H1 (cell line): ENCODE data around the gene ACYP2. TPM values are rescaled to one million over a fixed set of nuclear protein-coding genes. Genes with fewer than 3 reads are reported as not detected.

Experiments
- CTCF ChIA-PET: fragments of 300-600 bp; sonication (Branson Sonifier 250); formaldehyde crosslinking; loops from one replicate; lab custom pipeline; 2021; ENCODE audit not compliant: partially characterized antibody; lab: Charles Lee
- POLR2A ChIA-PET: fragments of 300-600 bp; sonication (Branson Sonifier 250); formaldehyde crosslinking; loops from one replicate; lab custom pipeline; 2021; ENCODE audit warnings: inconsistent platforms; ENCODE audit not compliant: partially characterized antibody; lab: Charles Lee
- DNase-seq, 2 experiments: peaks; one replicate each; pipeline versions ENCODE4 v3.0.0 to v3.0.0-alpha.2; 2010 to 2022; ENCODE audit warnings: low spot score in 2 of 2, low read depth in 1 of 2, mixed read lengths in 1 of 2
- FAIRE-seq: peaks from 2 replicates; lab custom pipeline; 2011; peaks lifted over from hg19 to GRCh38; lab: Jason Lieb, UNC
- H2AFZ ChIP-seq: 2 replicates; pipeline ENCODE4 v1.8.1; 2012; ENCODE audit warnings: low read length, inconsistent platforms
- H2AK5ac ChIP-seq: 2 replicates; pipeline ENCODE4 v1.6.1; 2013; ENCODE audit warnings: low read depth, low read length
- H2BK120ac ChIP-seq: replicated peaks from 2 replicates; pipeline ENCODE3; 2013; ENCODE audit warnings: low read depth, low read length, inconsistent platforms
- H2BK12ac ChIP-seq: 2 replicates; pipeline ENCODE4 v1.6.1; 2013; ENCODE audit warnings: low read depth, low read length
- H2BK15ac ChIP-seq: 2 replicates; pipeline ENCODE4 v1.6.1; 2013; ENCODE audit warnings: low read length
- H2BK20ac ChIP-seq: 2 replicates; pipeline ENCODE4 v1.6.1; 2013; ENCODE audit warnings: low read length
- H2BK5ac ChIP-seq: 2 replicates; pipeline ENCODE4 v1.6.1; 2013; ENCODE audit warnings: low read depth, low read length
- H3K14ac ChIP-seq: 2 replicates; pipeline ENCODE4 v1.6.1; 2013; ENCODE audit warnings: inconsistent platforms; ENCODE audit not compliant: insufficient read length
- H3K18ac ChIP-seq: 2 replicates; pipeline ENCODE4 v1.6.1; 2013; ENCODE audit warnings: low read length; ENCODE audit errors: extremely low read depth
- H3K23ac ChIP-seq: 2 replicates; pipeline ENCODE4 v1.6.1; 2013; ENCODE audit warnings: inconsistent platforms; ENCODE audit not compliant: insufficient read length
- H3K23me2 ChIP-seq: 2 replicates; pipeline ENCODE4 v1.6.1; 2013; ENCODE audit warnings: low read depth, low read length
- H3K27ac ChIP-seq: 2 replicates; pipeline ENCODE4 v1.6.1; 2011; ENCODE audit warnings: low read depth, low read length, inconsistent platforms
- H3K27me3 ChIP-seq, 4 experiments: replicated peaks in 1 of 4; 1 replicate in 1 of 4; 2 replicates in 3 of 4; pipeline versions ENCODE4 v1.6.1 to v1.8.1; 2011 to 2013; ENCODE audit warnings: low read length in 3 of 4, mild to moderate bottlenecking in 3 of 4, inconsistent platforms in 2 of 4, mixed read lengths in 2 of 4, moderate library complexity in 1 of 4; ENCODE audit not compliant: control insufficient read depth in 3 of 4, insufficient read depth in 3 of 4; ENCODE audit errors: extremely low read depth in 1 of 4
- H3K36me3 ChIP-seq, 4 experiments: 2 replicates each; pipeline versions ENCODE4 v1.6.1 to v1.8.1; 2011 to 2013; ENCODE audit warnings: mild to moderate bottlenecking in 4 of 4, low read length in 3 of 4, moderate library complexity in 2 of 4, control low read depth in 1 of 4, inconsistent platforms in 1 of 4; ENCODE audit not compliant: insufficient read depth in 4 of 4, control insufficient read depth in 2 of 4
- H3K4ac ChIP-seq: replicated peaks from 2 replicates; pipeline ENCODE3; 2013; ENCODE audit warnings: low read length, low read depth, mixed read lengths, inconsistent platforms; ENCODE audit not compliant: insufficient read length
- H3K4me1 ChIP-seq, 4 experiments: replicated peaks in 1 of 4; 1 replicate in 1 of 4; 2 replicates in 3 of 4; pipeline versions ENCODE4 v1.6.1 to v1.8.1; 2011 to 2013; ENCODE audit warnings: low read length in 3 of 4, inconsistent platforms in 2 of 4, mixed read lengths in 1 of 4; ENCODE audit not compliant: insufficient read depth in 4 of 4, control insufficient read depth in 3 of 4
- H3K4me2 ChIP-seq, 2 experiments: 2 replicates each; pipeline versions ENCODE4 v1.6.1 to v1.8.1; 2011 to 2013; ENCODE audit warnings: low read depth in 2 of 2, low read length in 2 of 2, control low read depth in 1 of 2, inconsistent platforms in 1 of 2, mild to moderate bottlenecking in 1 of 2; ENCODE audit not compliant: insufficient read depth in 1 of 2
- H3K4me3 ChIP-seq, 4 experiments: fragments of 200-600, 300-600 bp in 1 of 4; sonication (generic), shearing (Covaris generic), sonication (Bioruptor Twin) in 1 of 4; 2 replicates each; pipeline versions ENCODE4 v1.5.1 to v1.8.1; 2011 to 2016; ENCODE audit warnings: low read length in 4 of 4, low read depth in 3 of 4, control low read depth in 2 of 4, inconsistent platforms in 2 of 4, mild to moderate bottlenecking in 2 of 4, mixed read lengths in 1 of 4, moderate library complexity in 1 of 4; ENCODE audit not compliant: insufficient read depth in 2 of 4; ENCODE audit errors: extremely low read depth in 1 of 4
- H3K56ac ChIP-seq: replicated peaks from 2 replicates; pipeline ENCODE3; 2013; ENCODE audit warnings: low read depth, mild to moderate bottlenecking, mixed read lengths, low read length, inconsistent platforms; ENCODE audit not compliant: insufficient read length
- H3K79me1 ChIP-seq: 2 replicates; pipeline ENCODE4 v1.6.1; 2013; ENCODE audit warnings: low read depth, low read length, control low read depth
- H3K79me2 ChIP-seq, 2 experiments: 2 replicates each; pipeline versions ENCODE4 v1.6.1 to v1.8.1; 2012 to 2013; ENCODE audit warnings: low read length in 2 of 2, mild to moderate bottlenecking in 2 of 2, inconsistent platforms in 1 of 2; ENCODE audit not compliant: insufficient read depth in 2 of 2, control insufficient read depth in 1 of 2
- H3K9ac ChIP-seq, 4 experiments: replicated peaks in 1 of 4; 1 replicate in 1 of 4; 2 replicates in 3 of 4; pipeline versions ENCODE4 v1.6.1 to v1.8.1; 2011 to 2013; ENCODE audit warnings: low read depth in 3 of 4, low read length in 3 of 4, control low read depth in 2 of 4, mild to moderate bottlenecking in 2 of 4, moderate library complexity in 2 of 4, inconsistent platforms in 1 of 4; ENCODE audit errors: extremely low read depth in 1 of 4
- H3K9me3 ChIP-seq, 2 experiments: 2 replicates each; pipeline versions ENCODE4 v1.6.1 to v1.8.1; 2012 to 2013; ENCODE audit warnings: mild to moderate bottlenecking in 2 of 2, moderate library complexity in 2 of 2, control low read depth in 1 of 2, inconsistent platforms in 1 of 2, low read depth in 1 of 2, low read length in 1 of 2, mixed read lengths in 1 of 2; ENCODE audit not compliant: insufficient read depth in 2 of 2
- H4K20me1 ChIP-seq, 2 experiments: replicated peaks in 1 of 2; 2 replicates each; pipeline versions ENCODE3 to v1.8.1; 2011 to 2013; ENCODE audit warnings: inconsistent platforms in 2 of 2, low read length in 2 of 2, mild to moderate bottlenecking in 1 of 2; ENCODE audit not compliant: insufficient read depth in 2 of 2, control insufficient read depth in 1 of 2
- H4K5ac ChIP-seq: 2 replicates; pipeline ENCODE4 v1.6.1; 2013; ENCODE audit warnings: low read length, low read depth, mixed read lengths, inconsistent platforms; ENCODE audit not compliant: insufficient read length
- H4K8ac ChIP-seq: 2 replicates; pipeline ENCODE4 v1.8.0; 2013; ENCODE audit warnings: mild to moderate bottlenecking, moderate library complexity, low read length, inconsistent platforms; ENCODE audit not compliant: insufficient read depth; ENCODE audit errors: extremely low read depth
- H4K91ac ChIP-seq: replicated peaks from 2 replicates; pipeline ENCODE3; 2013; ENCODE audit warnings: low read length, mixed read lengths, inconsistent platforms; ENCODE audit not compliant: insufficient read length
- ATF3 ChIP-seq: IDR thresholded peaks from 2 replicates; pipeline ENCODE4 v1.6.1; 2011; ENCODE audit warnings: low read depth, mild to moderate bottlenecking, low read length; ENCODE audit not compliant: insufficient read depth
- CEBPB ChIP-seq: IDR thresholded peaks from 2 replicates; pipeline ENCODE4 v1.6.1; 2012; ENCODE audit warnings: low read depth, low read length
- CHD2 ChIP-seq: IDR thresholded peaks from 2 replicates; pipeline ENCODE4 v1.6.1; 2012; ENCODE audit warnings: low read length, improper control_type of control experiment
- FOSL1 ChIP-seq: IDR thresholded peaks from 2 replicates; pipeline ENCODE4 v1.6.1; 2011; ENCODE audit warnings: mild to moderate bottlenecking, low read depth, low read length, moderate library complexity; ENCODE audit not compliant: insufficient read depth
- GABPA ChIP-seq: IDR thresholded peaks from 2 replicates; pipeline ENCODE4 v1.6.1; 2011; ENCODE audit warnings: mild to moderate bottlenecking, low read length, moderate library complexity, borderline replicate concordance; ENCODE audit not compliant: insufficient read depth
- HDAC2 ChIP-seq, 2 experiments: fragments of 300-600 bp in 1 of 2; sonication (generic) in 1 of 2; IDR thresholded peaks; 2 replicates each; pipeline ENCODE4 v1.6.1; 2011 to 2012; ENCODE audit warnings: low read depth in 2 of 2, low read length in 2 of 2, mild to moderate bottlenecking in 2 of 2, moderate library complexity in 2 of 2, borderline replicate concordance in 1 of 2, inconsistent platforms in 1 of 2
- HDAC6 ChIP-seq: IDR thresholded peaks from one replicate; pipeline ENCODE4 v1.7.1; 2012; ENCODE audit warnings: low read depth, mild to moderate bottlenecking, inconsistent platforms, low read length, moderate library complexity
- JUN ChIP-seq: IDR thresholded peaks from 2 replicates; pipeline ENCODE4 v1.6.1; 2011; ENCODE audit warnings: low read depth, mild to moderate bottlenecking, improper control_type of control experiment, low read length
- NRF1 ChIP-seq: IDR thresholded peaks from 2 replicates; pipeline ENCODE4 v1.6.1; 2011; ENCODE audit warnings: mild to moderate bottlenecking, low read depth, low read length, improper control_type of control experiment
- POLR2AphosphoS5 ChIP-seq: IDR thresholded peaks from 2 replicates; pipeline ENCODE4 v1.6.1; 2011; ENCODE audit warnings: low read depth, low read length
- RNF2 ChIP-seq: fragments of 200-900, 300-1000 bp; sonication (generic); IDR thresholded peaks from 2 replicates; pipeline ENCODE4 v1.7.1; 2016; ENCODE audit warnings: borderline replicate concordance, low read depth, mild to moderate bottlenecking, antibody characterized with exemption, low read length; ENCODE audit not compliant: poor library complexity, severe bottlenecking; ENCODE audit errors: missing control alignments
- SIX5 ChIP-seq: IDR thresholded peaks from 2 replicates; pipeline ENCODE4 v1.6.1; 2011; ENCODE audit warnings: mild to moderate bottlenecking, low read depth, low read length
- TAF7 ChIP-seq: optimal IDR thresholded peaks from 2 replicates; pipeline ENCODE3; 2011; ENCODE audit warnings: low read depth, mild to moderate bottlenecking, inconsistent platforms, low read length, moderate library complexity, borderline replicate concordance
- TEAD4 ChIP-seq: IDR thresholded peaks from 2 replicates; pipeline ENCODE4 v1.6.1; 2012; ENCODE audit warnings: low read depth, low read length, inconsistent platforms, mixed read lengths
- WGBS, 2 experiments: shearing (Covaris generic) in 1 of 2; methylation state at CpG; one replicate each; pipeline versions ENCODE4 v1.1.6 to v1.1.7; 2013 to 2015; ENCODE audit warnings: low lambda C conversion rate in 2 of 2, mixed read lengths in 2 of 2, inconsistent platforms in 1 of 2, low coverage in 1 of 2, missing lambda C conversion rate in 1 of 2; ENCODE audit not compliant: insufficient replicate concordance in 2 of 2, insufficient coverage in 1 of 2, insufficient read length in 1 of 2; ENCODE audit errors: extremely low coverage in 1 of 2, missing lambda C conversion rate in 1 of 2; 5-methylcytosine and 5-hydroxymethylcytosine counted together
- polyA plus RNA-seq, 7 experiments: library from polyadenylated mRNA; depleted of rRNA in 3 of 7; stranded (reverse) in 5 of 7; unstranded in 2 of 7; fragments of >200 nt in 5 of 7; fragments of 200-250 nt in 2 of 7; gene quantifications; 1 replicate in 5 of 7; 2 replicates in 1 of 7; 4 replicates in 1 of 7; pipeline versions ENCODE4 v1.2.1 to v1.2.3, GENCODE V29; 2011 to 2013; ENCODE audit warnings: missing spikeins in 2 of 7, mixed read lengths in 2 of 7
- total RNA-seq: library from RNA; stranded (reverse); fragmentation: NEBNext Ultra II Directional; extraction: Animal tissue kit (Norgen Biotek cat#: 25700); gene quantifications from 2 replicates; pipeline ENCODE4 v1.2.1, GENCODE V29; 2021

ACYP2 gene
- total and polyA plus RNA-seq, 2 of the 8 experiments (the other 6 are each of a cell fraction or from before 2014, with no cell fraction given) = 3.4 to 4.4 TPM

- ChIA-PET POLR2A (no interaction called here), CTCF (no interaction called here)
- Histone ChIP-seq H3K4ac (no peak overlapping the region), H3K4me1 (no peaks in the 10 kb centered on the region), H2AFZ (no peak overlapping the region), H3K79me2 (no peaks in the 10 kb centered on the region), H2BK12ac (no peak overlapping the region), H3K4me2 (no peak overlapping the region), H3K27me3 (no peaks in the 10 kb centered on the region), H3K79me1 (no peaks in the 10 kb centered on the region), H3K14ac (no peak overlapping the region), H3K23me2 (no peaks in the 10 kb centered on the region; the same call in 1 of the 2 replicates), H4K91ac (no peak overlapping the region), H2BK15ac (no peak overlapping the region), H2AK5ac (no peak overlapping the region), H3K36me3 (no peaks in the 10 kb centered on the region), H3K56ac (no peak overlapping the region), H3K23ac (no peak overlapping the region), H4K8ac (no peak overlapping the region), H3K9ac (no peak overlapping the region), H3K9me3 (peaks cover 0 to 3% of the 10 kb centered on the region in 2 experiments; a peak in 1 of 4 replicates), H3K18ac (no peak overlapping the region), H4K5ac (no peak overlapping the region), H2BK120ac (no peak overlapping the region), H3K4me3 (no peak overlapping the region), H3K27ac (no peak overlapping the region), H4K20me1 (no peaks in the 10 kb centered on the region), H2BK20ac (no peak overlapping the region), H2BK5ac (no peak overlapping the region)
- WGBS, 2 experiments = 73% methylated on average over 2 of the region's 2 CpGs; no CpG with 5 or more reads in 1 of the 2 experiments
- no peak for DNase-seq
- FAIRE-seq = no peak
- no peak for TF ChIP-seq SIX5
- TF ChIP-seq JUN = no peak
- no peak for TF ChIP-seq ATF3
- TF ChIP-seq HDAC2 (IDR thresholded peaks at IDR 0.05; ENCODE audit: borderline replicate concordance in 1 of 2, low read depth in 2 of 2, low read length in 2 of 2) = no peak
- TF ChIP-seq FOSL1 = no peak
- TF ChIP-seq HDAC6 = no peak
- TF ChIP-seq NRF1 = no peak
- TF ChIP-seq POLR2AphosphoS5 = no peak
- TF ChIP-seq RNF2 = no peak
- TF ChIP-seq GABPA = no peak
- no peak for TF ChIP-seq TAF7
- no peak for TF ChIP-seq TEAD4
- TF ChIP-seq CEBPB = no peak
- TF ChIP-seq CHD2 = no peak
Observed at GRCh38 chr2:54261537-54261936, 146.1 kb downstream of the ACYP2 start.
